Measurements from ENCODE around the gene ARL14EPL.
"Not testable (repeated sequence)": the region's sequence is repeated elsewhere in the genome, so short reads cannot be mapped to it uniquely, and the experiment has no call there.

Gene ARL14EPL

DNA sequence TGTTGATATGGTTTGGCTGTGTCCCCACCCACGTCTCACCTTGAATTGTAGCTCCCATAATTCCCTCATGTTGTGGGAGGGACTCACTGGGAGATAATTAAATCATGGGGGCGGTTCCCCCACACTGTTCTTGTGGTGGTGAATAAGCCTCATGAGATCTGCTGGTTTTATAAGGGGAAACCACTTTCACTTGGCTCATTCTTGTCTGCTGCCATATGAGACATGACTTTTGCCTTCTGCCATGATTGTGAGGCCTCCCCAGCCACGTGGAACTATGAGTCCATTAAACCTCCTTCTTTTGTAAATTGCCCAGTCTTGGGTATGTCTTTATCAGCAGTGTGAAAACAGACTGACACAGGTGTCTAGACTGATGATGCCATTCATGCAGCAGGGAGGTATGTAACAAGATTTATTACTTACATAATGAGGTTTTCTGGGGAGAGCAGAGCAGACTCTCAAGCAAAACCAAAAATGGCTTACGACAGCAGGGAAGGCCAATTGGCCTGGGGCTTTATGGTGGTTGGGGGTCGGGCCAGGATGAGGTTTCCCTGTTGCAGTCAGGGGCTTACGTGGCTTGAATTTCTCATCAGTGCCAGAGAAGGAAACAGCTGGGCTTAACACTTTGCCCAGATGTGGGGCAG is 43.0 kb downstream of the ARL14EPL start:
- H3K4me1 ChIP-seq (ENCODE audit: insufficient read depth, low read length): no peaks in the 10 kb centered on the region
- no peak overlapping the region for H3K9ac ChIP-seq (ENCODE audit: low read depth, low read length)
- H3K36me3 ChIP-seq (ENCODE audit: insufficient read depth, low read length): no peaks in the 10 kb centered on the region
- no peaks in the 10 kb centered on the region for H3K9me3 ChIP-seq (ENCODE audit: control insufficient read depth, insufficient read depth, low read length)

DNA sequence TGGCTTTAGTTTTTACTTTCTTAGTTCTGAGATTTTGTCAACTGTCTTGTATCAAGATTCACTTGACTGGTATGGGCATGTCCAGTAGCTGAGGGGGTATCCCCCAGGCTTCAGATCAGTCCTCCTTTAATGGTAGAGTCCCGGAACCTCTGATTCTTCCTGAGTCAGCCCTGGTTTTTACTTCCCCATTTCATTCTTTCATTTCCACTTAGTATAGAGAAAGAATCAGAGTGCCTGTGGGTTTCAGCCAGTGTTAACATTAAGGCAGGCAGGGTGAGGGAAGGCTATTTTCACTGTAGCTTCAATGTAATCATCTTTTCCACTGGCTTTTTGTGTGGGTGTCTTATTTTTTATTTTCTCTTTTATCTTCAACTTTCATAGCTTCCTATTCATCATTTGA is 44.2 kb downstream of the ARL14EPL start:
- Histone ChIP-seq H3K36me3 (ENCODE audit: insufficient read depth, low read length) (no peaks in the 10 kb centered on the region), H3K4me1 (ENCODE audit: insufficient read depth, low read length) (no peaks in the 10 kb centered on the region), H3K9me3 (ENCODE audit: control insufficient read depth, insufficient read depth, low read length) (no peaks in the 10 kb centered on the region), H3K9ac (ENCODE audit: low read depth, low read length) (no peak overlapping the region)

DNA sequence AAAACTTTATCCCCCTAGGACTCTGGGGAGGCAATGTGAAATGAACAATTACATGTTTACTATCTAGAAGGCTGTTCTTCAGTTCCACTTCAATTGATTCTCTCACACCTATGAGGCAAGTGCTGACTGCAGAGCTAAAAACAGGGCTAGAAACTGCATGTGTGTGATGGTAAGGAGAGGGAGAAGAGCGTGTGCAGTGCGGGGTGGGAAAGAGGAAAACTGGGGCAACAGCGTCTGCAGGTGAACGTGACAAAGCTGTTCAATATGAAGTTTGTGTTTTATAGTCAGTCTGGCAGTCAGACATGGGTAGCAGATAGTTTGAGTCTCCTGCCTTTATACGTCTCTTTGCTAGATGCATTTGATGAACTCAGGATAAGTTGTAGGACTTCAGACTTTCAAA is 45.9 kb downstream of the ARL14EPL start:
- Histone ChIP-seq H3K9ac (ENCODE audit: low read depth, low read length) (no peak overlapping the region), H3K4me1 (ENCODE audit: insufficient read depth, low read length) (no peaks in the 10 kb centered on the region), H3K9me3 (ENCODE audit: control insufficient read depth, insufficient read depth, low read length) (no peaks in the 10 kb centered on the region), H3K36me3 (ENCODE audit: insufficient read depth, low read length) (no peaks in the 10 kb centered on the region)

DNA sequence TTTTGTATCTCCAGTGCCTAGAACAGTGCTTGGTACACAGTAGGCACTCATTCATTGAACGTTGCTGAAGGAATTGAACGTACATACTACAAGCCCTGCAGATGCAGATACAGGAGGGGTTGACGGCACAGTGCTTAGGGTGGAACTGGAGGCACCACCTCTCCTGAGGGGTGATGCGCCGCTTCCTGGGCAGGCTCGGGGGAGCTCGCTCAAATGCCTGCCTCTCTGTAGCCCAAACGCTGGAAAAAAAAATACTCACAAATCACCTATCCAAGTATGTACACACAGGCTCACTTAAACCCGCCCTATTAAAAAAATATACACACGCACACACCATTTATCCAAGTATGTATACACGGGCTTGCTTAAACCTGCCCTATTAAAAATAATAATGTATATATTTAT is 52.0 kb downstream of the ARL14EPL start:
- H3K9ac ChIP-seq (ENCODE audit: low read depth, low read length): peak overlapping the region; percentile 92
- no peaks in the 10 kb centered on the region for H3K4me1 ChIP-seq (ENCODE audit: insufficient read depth, low read length)
- H3K36me3 ChIP-seq (ENCODE audit: insufficient read depth, low read length): no peaks in the 10 kb centered on the region
- H3K9me3 ChIP-seq (ENCODE audit: control insufficient read depth, insufficient read depth, low read length): no peaks in the 10 kb centered on the region

DNA sequence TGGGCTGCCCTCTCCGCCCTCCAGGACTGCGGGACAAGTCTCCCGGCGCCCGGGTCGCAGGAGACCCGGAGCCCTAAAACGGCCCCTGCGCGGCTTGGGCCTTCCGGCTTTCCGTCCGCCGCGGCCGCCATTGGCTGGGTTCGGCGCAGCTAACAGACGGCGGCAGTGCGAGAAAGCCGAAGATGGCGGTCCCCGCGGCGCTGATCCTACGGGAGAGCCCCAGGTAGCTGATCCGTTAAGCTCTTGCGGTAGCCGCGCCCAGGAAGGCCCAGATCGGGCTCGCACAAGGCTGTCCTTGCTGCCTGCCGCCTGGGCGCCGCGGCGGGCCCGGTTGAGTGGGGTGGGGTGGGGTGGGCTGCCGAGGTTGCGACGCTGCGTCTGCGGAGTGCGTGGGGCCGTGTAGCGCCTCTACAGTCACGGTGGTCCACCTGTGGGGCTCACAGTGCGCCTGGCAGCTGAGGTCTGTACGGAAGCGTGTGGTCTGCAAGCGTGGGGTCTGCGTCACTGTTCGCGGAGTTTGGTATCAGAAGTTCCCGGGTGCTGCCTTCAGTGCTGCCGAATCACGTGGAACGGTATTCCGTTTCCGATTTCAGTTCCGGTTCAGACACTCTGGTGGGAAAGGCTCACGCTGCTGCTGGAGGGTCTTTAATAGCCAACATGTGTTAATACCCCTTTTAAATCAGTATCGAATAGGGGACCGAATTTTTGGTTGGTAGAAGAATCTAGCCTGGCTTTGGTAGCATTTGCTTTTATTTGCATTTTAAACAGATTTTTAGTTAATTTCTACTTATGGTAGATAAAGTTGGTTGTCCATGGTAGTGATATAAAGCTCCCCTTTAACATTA is 52.8 kb downstream of the ARL14EPL start, which contains the start of gene COMMD10:
Gene COMMD10, plus strand, starts transcription at position 155 of the 845 bp plus-strand sequence.
- peak within 1 kb of the TSS; percentile 92 for H3K9ac ChIP-seq (ENCODE audit: low read depth, low read length)
- no peaks in the 10 kb centered on the region for H3K36me3 ChIP-seq (ENCODE audit: insufficient read depth, low read length)
- H3K9me3 ChIP-seq (ENCODE audit: control insufficient read depth, insufficient read depth, low read length): no peaks in the 10 kb centered on the region
- H3K4me1 ChIP-seq (ENCODE audit: insufficient read depth, low read length): no peaks in the 10 kb centered on the region

DNA sequence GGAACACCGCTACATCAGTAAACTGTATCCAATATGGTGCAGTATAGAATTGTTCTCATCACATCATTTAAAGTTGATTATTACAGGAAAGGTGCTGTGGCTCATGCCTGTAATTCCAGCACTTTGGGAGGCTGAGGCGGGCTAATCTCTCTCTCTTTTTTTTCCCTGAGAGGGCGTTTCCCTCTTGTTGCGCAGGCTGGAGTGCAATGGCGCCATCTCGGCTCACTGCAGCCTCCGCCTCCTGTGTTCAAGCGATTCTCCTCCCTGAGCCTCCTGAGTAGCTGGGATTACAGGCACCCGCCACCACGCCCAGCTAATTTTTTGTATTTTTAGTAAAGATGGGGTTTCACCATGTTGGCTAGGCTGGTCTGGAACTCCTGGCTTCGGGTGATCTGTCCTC is 54.0 kb downstream of the ARL14EPL start:
- peak overlapping the region; percentile 92; the same call in 1 of the 2 replicates for H3K9ac ChIP-seq (ENCODE audit: low read depth, low read length)
- not testable (repeated sequence) for H3K4me1 ChIP-seq (ENCODE audit: insufficient read depth, low read length); H3K9me3 ChIP-seq (ENCODE audit: control insufficient read depth, insufficient read depth, low read length); H3K36me3 ChIP-seq (ENCODE audit: insufficient read depth, low read length)

DNA sequence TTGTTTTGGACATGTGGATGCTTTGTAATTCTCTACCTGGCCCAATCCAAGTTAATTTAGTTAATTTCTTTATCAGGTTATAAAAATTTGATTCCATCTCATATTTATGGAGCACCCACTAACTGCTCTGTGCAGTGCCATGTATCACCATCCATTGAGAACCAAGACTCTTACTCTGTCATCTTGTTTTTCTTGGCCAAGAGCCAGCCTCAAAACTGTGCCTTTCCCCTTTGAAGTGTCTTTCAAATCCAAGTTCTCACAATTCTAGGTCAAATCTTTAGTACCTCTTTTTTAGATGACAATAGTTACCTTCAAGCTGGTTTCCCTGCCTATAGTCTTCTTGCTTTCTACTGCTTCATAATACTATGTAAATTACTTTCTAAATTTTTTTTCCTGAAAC is 55.8 kb downstream of the ARL14EPL start:
- H3K9me3 ChIP-seq (ENCODE audit: control insufficient read depth, insufficient read depth, low read length): no peaks in the 10 kb centered on the region
- no peaks in the 10 kb centered on the region for H3K4me1 ChIP-seq (ENCODE audit: insufficient read depth, low read length)
- 0 out of 2 replicates have a peak, but pooled peaks cover under 1% of the 10 kb centered on the region for H3K36me3 ChIP-seq (ENCODE audit: insufficient read depth, low read length)
- H3K9ac ChIP-seq (ENCODE audit: low read depth, low read length): no peak overlapping the region

DNA sequence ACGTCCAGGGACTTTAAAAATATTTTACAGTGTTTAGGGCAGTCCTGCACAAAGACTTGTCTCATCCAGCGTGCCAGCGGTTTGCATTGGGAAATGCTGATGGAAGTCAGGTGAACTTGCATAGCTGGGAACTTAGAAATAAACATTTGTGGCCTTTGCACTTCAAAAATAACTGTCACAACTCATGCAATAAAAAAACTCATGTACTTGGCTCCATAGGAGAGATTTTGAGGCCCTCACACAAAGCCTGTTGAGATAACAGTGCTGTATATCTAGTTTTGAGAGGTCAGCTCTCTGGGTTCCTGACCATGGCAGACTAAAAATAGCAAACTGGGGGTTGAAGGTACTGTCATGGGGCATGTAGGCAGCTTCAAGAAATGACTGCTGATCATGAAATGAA is 58.0 kb downstream of the ARL14EPL start:
- no peaks in the 10 kb centered on the region for H3K9me3 ChIP-seq (ENCODE audit: control insufficient read depth, insufficient read depth, low read length)
- no peaks in the 10 kb centered on the region for H3K4me1 ChIP-seq (ENCODE audit: insufficient read depth, low read length)
- H3K36me3 ChIP-seq (ENCODE audit: insufficient read depth, low read length): peaks cover 7% of the 10 kb centered on the region; the same call in 1 of the 2 replicates
- no peak overlapping the region for H3K9ac ChIP-seq (ENCODE audit: low read depth, low read length)

DNA sequence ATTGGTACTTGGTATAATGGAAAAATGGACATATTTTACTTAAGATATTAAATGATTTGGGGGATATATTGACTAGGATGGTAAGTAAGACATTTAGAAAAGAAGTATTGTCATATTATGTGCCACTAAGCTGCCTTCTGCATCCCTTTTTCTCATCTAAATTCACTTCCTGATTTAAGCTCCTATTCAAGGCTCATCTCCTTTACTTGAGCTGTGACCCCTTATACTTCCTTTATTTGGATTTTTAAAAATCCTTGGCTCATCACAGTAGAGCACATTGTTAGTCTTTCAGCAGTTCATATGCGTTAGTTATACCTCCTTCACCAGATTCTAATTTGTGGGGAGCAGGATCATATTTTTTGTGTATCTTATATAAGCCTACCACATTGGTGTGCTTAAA is 59.1 kb downstream of the ARL14EPL start:
- peaks cover 7% of the 10 kb centered on the region; the same call in 1 of the 2 replicates for H3K36me3 ChIP-seq (ENCODE audit: insufficient read depth, low read length)
- no peaks in the 10 kb centered on the region for H3K4me1 ChIP-seq (ENCODE audit: insufficient read depth, low read length)

DNA sequence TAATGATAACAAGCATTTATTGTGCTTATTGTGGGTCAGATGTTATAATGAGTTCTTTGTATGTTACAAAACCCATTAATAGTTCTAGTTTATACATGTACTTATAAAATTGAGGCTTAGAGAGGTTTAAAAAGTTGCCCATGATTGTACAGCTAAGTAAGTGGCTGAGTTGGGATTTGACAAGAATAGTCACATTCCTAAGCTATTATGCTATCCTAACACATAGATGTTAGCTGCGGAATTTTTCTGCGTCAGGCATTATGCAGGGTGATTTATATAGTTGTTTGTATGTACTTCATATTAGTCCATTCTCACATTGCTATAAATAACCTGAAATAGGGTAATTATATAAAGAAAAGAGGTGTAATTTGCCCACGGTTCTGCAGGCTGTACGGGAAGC is 65.0 kb downstream of the ARL14EPL start:
- Histone ChIP-seq H3K9ac (ENCODE audit: low read depth, low read length) (no peak overlapping the region), H3K4me1 (ENCODE audit: insufficient read depth, low read length) (no peaks in the 10 kb centered on the region), H3K36me3 (ENCODE audit: insufficient read depth, low read length) (peaks cover 7% of the 10 kb centered on the region; the same call in 1 of the 2 replicates), H3K9me3 (ENCODE audit: control insufficient read depth, insufficient read depth, low read length) (no peaks in the 10 kb centered on the region)

More for the DNA sequence above, 59.1 kb downstream of the ARL14EPL start:
- no peak overlapping the region for H3K9ac ChIP-seq (ENCODE audit: low read depth, low read length)
- H3K9me3 ChIP-seq (ENCODE audit: control insufficient read depth, insufficient read depth, low read length): no peaks in the 10 kb centered on the region

DNA sequence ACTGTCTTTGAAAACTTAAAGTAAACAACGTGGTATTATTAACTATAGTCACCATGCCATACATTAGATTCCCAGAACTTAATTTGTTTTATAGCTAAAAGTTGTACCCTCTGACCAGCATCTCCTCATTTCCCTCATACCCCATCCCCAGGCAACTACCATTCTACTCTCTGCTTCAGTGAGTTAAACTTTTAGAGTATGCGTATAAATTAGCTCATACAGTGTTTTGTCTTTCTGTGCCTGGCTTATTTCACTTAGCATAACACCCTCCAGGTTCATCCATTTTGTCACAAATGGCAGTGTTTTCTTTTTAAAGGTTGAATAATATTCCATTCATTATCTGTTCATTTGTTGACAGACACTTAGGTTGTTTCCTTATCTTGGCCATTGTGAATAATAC is 66.7 kb downstream of the ARL14EPL start:
- Histone ChIP-seq H3K9me3 (ENCODE audit: control insufficient read depth, insufficient read depth, low read length) (no peaks in the 10 kb centered on the region), H3K36me3 (ENCODE audit: insufficient read depth, low read length) (no peaks in the 10 kb centered on the region), H3K4me1 (ENCODE audit: insufficient read depth, low read length) (no peaks in the 10 kb centered on the region), H3K9ac (ENCODE audit: low read depth, low read length) (no peak overlapping the region)

DNA sequence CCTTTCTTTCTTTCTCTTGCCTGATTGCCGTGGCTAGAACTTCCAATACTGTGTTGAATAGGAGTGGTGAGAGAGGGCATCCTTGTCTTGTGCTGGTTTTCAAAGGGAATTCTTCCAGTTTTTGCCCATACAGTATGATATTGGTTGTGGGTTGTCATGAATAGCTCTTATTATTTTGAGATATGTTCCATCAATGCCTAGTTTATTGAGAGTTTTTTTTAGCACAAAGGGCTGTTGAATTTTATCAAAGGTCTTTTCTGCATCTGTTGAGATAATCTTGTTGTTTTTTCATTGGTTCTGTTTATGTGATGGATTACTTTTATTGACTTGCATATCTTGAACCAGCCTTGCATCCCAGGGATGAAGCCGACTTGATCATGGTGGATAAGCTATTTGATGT is 72.7 kb downstream of the ARL14EPL start:
- not testable (repeated sequence) for H3K36me3 ChIP-seq (ENCODE audit: insufficient read depth, low read length); H3K9ac ChIP-seq (ENCODE audit: low read depth, low read length); H3K9me3 ChIP-seq (ENCODE audit: control insufficient read depth, insufficient read depth, low read length); H3K4me1 ChIP-seq (ENCODE audit: insufficient read depth, low read length)

All from ES-I3 (cell line).